ENCODE data around the gene MACO1.

- TF ChIP-seq CTCF (IDR thresholded peaks at IDR 0.05) (no peak), EP300 (IDR thresholded peaks at IDR 0.05) (no peak), POLR2A (IDR thresholded peaks at IDR 0.05; ENCODE audit: low read depth) (no peak), POLR2AphosphoS5 (IDR thresholded peaks at IDR 0.05) (no peak)
These were observed 55.9 kb downstream of the MACO1 start for GRCh38 chr1:25486602-25487001.

Measured in esophagus muscularis mucosa (tissue), 4 donors.